Measurements from ENCODE around the gene QSER1.

The QSER1 gene

GRCh38 chr11:32890843-32891656 is 1.6 kb upstream of the QSER1 start:
- no peak for DNase-seq (ENCODE audit: low read depth in 2 of 2)

GRCh38 chr11:32891657-32892354 is 805 bp upstream of the QSER1 start:
- DNase-seq (ENCODE audit: low read depth in 2 of 2) = no peak

DNA sequence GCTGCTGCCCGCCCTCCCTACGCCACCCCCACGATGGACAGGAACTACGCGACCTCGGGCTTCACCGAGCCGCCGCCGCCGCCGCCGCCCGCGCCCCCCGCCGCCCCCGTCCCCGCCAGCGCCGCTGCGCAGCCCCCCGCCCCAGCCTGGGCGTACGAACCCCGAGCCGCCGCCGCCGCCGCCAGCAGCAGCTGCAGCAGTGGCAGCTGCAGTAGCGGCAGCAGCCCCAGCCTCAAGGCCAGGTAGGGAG is 407 bp downstream of the QSER1 start:
- DNase-seq (ENCODE audit: low read depth in 2 of 2) = no peak

DNA sequence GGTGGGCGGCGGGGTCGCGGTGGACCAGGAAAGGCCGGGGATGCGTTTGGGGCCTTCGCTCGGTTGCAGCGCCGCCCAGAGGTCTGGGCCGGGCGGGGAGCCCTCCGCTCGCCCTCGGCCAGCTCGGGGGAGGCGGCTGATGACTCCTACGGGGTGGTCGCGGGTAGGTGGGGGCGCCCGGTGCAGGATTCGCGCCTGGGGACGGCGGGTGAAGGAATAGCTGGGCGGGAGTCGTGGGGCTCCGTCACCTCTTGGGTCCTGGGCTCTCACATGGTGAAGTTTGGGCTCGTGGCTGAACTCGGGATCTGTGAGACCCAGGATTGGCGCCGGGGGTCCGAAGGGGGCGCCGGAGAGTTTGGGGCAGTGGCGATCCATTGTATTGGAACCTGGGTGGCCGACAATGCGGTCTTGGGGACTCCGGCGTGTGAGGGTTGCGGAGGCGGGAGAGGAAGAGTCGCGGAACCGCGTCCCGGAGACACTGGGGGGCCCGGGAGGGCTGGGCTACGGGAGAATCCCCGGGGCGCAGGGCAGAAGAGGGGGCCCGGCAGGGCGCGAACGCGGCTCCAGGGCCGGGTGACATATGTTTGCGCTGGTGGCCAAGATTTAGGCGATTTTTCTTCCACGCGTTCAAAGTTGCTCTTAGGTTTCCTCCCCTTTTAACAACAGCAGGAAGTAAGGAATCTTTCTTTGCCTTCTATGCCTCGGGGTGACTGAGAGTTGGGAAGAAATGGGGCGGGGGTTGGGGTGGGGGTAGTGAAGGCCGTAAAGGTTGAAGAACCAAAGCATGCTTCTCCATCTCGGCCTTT is 935 bp downstream of the QSER1 start:
- DNase-seq (ENCODE audit: low read depth in 2 of 2) = no peak

- DNase-seq (ENCODE audit: low read depth in 2 of 2) = no peak
These were observed 1.7 kb downstream of the QSER1 start for GRCh38 chr11:32894149-32894827.

DNA sequence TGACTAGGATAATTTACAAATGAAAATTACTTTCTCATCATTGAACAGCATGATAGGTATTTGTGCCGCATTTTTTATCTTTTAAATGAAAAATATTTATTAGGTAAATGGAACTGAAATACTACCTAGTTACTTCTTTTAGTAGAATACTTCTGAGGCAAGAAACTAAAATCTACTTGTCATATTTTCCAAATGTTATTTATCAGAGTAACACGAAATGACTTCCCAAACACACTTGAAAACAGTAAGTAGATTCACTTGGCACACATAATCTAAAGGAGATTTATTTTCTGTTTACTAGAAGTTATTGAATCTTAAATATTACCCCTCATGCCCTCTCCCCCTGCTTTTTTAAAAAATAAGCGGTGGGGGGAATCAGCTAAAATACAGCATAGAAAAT is 2.3 kb downstream of the QSER1 start:
- DNase-seq (ENCODE audit: low read depth in 2 of 2) = no peak

DNA sequence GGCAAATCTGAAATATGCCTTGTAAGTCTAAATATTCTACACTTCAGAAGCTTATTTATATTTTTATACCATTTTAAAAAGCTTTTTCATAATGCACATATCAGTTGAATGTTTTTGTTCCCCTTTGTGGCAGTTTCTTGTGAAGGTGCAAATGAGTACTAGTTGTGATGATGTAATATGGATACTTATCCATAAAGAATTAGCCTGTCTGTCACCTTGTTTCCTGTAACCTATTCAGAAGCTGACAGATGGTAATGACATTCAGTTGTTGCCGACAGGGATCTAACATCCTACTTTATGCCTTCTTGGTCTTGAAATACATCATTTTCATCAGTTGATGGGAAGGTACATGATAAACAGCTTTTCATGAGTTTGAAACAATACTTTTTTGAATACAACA is 2.9 kb downstream of the QSER1 start:
- no peak for DNase-seq (ENCODE audit: low read depth in 2 of 2)

DNA sequence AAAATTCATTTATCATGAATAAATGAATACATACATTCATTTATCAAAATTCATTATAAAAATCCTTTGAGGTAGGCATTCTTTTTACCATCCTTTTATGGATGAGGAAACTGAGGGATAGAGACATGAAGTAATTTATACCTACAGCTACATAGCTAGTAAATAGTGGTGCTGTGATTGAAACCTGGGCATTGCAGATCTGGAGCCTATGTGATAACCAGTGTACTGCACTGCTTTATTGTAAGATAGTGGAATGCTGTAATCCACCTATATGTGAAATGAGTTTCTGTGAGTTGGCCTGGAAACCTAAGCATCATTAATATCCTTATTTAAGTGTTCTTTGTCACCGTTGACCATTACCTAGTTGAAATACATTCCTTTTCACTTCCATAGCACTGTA is 4.5 kb downstream of the QSER1 start:
- DNase-seq (ENCODE audit: low read depth in 2 of 2) = no peak

DNA sequence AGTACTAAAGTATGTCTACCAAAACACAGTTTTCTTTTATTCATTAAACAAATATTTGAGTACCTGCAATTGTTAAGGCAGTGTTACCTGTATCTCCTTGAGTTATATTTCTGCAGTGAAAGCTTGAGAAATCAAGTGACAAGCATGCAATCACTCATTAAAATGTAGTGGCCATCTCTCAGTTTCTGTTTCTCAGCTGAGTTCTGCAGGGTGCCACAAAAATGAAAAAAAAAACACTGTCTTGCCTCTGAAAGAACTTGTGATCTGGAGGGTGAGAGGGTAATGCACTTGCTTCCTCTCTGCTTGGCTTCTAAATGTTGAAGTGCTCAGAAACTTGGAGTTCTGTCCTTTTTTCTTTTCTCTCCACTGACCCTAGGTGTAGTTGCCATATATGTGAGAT is 6.8 kb downstream of the QSER1 start:
- no peak for DNase-seq (ENCODE audit: low read depth in 2 of 2)

GRCh38 chr11:32902089-32902665 is 9.6 kb downstream of the QSER1 start:
- DNase-seq (ENCODE audit: low read depth in 2 of 2) = no peak

- DNase-seq (ENCODE audit: low read depth in 2 of 2) = no peak
These were observed 12.5 kb downstream of the QSER1 start for GRCh38 chr11:32905028-32905667.

- no peak for DNase-seq (ENCODE audit: low read depth in 2 of 2)
These were observed 16.0 kb downstream of the QSER1 start for GRCh38 chr11:32908619-32909018.

- no peak for DNase-seq (ENCODE audit: low read depth in 2 of 2)
These were observed 18.8 kb downstream of the QSER1 start for GRCh38 chr11:32911413-32911812.

DNA sequence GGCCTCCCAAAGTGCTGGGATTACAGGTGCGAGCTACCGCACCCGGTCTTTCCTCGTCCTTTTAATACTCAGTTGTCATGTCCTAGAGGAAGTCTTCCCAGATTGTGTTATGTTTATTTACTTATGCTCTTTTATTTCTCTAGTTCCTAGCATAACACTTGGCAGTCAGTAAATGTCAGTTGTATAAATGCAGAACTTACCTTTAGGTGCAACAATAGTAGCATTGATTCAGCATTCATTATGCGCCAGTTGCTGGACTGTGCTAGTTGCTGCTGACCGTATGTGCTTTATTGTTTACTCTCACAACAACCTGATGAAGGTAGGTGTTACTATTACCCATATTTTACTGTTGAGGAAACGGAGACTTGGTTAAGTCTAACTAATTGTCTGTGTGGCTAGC is 20.8 kb downstream of the QSER1 start:
- DNase-seq (ENCODE audit: low read depth in 2 of 2) = no peak

DNA sequence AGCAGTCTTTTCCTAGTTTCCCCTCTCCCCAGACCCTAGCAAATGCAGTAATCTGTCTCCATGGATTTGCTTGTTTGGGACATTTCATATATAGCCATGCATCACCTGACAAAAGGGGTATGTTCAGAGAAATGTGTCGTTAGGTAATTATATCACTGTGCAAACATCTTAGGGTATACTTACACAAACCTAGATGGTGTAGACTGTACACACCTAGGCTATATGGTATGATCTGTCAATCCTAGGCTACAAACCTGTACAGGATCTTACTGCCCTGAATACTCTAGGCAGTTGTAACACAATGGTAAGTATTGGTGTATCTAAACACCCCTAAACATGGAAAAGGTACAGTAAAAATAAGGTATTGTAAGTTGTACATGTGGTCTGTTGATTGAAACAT is 23.8 kb downstream of the QSER1 start:
- no peak for DNase-seq (ENCODE audit: low read depth in 2 of 2)

DNA sequence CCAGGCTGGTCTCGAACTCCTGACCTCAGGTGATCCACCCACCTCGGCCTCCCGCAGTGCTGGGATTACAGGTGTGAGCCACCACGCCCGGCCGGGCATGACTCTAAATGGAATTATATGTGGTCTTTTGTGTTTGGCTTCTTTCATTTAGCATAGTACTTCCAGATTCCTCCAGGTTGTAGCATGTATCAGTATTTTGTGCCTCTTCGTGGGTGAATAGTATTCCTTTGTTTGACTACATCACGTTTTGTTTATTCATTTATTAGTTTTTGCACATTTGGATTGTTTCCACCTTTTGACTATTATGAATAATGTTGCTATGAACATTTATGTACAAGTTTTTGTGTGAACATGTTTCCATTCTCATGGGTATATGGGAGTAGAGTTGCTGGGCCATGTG is 24.4 kb downstream of the QSER1 start:
- no peak for DNase-seq (ENCODE audit: low read depth in 2 of 2)

- no peak for DNase-seq (ENCODE audit: low read depth in 2 of 2)
These were observed 25.8 kb downstream of the QSER1 start for GRCh38 chr11:32918427-32918826.

DNA sequence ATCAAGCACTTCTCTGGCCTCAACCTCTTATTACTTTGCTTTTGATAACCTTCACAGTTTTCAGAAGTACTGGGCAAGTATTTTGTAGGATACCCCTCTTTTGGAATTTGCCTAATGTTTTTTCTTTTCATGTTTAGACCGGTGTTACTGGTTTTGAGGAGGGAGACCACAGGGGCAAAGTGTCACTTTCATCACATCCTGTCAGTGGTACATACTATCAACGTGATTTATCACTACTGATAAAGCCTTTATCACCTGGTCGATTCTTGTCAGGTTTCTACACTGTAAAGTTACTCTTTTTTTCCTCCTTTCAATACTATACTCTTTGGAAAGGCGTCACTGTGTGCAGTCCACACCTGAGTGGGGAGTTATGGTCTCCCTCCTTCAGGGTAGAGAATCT is 26.7 kb downstream of the QSER1 start:
- DNase-seq (ENCODE audit: low read depth in 2 of 2) = no peak

DNA sequence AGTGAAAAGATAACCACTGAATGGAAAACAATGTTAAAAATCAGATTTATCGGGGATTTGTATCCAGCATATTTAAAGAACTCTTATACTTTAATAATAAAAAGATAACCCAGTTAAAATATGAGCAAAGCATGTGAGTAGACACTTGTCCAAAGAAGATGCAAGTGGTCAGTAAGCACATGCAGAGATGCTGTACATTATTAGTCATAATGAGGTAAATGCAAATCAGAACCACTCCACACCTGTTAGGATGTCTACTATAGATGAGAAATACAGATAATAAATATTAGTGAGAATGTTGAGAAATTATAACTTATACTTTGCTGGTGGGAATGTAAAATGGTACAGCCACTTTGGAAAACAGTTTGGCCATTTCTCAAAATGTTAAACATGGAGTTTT is 28.0 kb downstream of the QSER1 start:
- no peak for DNase-seq (ENCODE audit: low read depth in 2 of 2)

DNA sequence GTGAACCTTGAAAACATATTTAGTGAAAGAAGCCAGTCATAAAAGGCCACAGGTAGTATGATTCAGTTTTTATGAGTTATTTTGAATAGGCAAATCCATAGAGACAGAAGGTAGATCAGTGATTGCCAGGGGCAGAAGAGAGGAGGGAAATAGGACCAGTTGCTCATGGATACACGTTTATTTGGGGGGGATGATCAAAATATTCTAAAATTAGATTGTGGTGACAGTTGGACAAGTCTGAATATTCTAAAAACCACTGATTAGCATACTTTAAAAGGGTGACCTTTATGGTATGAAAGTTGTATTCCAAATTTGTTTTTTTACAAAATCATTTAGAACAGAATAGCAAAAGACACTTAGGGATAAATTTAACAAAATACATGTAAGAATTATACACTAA is 28.6 kb downstream of the QSER1 start:
- DNase-seq (ENCODE audit: low read depth in 2 of 2) = no peak

DNA sequence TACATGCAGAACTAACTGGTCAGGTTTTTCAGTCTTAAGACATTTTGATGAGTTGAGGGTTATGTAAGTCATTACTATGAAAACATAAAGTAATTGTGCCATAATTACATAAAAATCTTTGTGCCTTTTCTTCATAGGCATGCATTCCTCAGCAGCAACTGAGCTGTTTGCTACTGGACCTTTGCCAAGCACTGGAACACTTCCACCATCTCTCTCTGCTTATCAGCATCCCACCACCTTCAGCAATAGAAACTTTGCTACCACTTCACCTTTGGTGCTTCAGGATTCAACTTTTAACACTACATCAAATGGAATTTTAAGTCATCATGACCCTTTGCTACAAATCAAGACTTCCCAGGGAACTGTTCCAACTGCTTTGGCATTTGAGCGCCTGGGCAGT is 39.0 kb downstream of the QSER1 start:
- no peak for DNase-seq (ENCODE audit: low read depth in 2 of 2)

GRCh38 chr11:32932196-32932595 is 39.6 kb downstream of the QSER1 start:
- no peak for DNase-seq (ENCODE audit: low read depth in 2 of 2)
